ENCODE results near the gene ECHDC3. TPM values are rescaled to one million over a fixed set of nuclear protein-coding genes. Genes with fewer than 3 reads are reported as not detected.

The ECHDC3 gene
- total and polyA plus RNA-seq, 2 of the 4 experiments (the other 2 are of a cell fraction), result 4.3 to 5.0 TPM

DNA sequence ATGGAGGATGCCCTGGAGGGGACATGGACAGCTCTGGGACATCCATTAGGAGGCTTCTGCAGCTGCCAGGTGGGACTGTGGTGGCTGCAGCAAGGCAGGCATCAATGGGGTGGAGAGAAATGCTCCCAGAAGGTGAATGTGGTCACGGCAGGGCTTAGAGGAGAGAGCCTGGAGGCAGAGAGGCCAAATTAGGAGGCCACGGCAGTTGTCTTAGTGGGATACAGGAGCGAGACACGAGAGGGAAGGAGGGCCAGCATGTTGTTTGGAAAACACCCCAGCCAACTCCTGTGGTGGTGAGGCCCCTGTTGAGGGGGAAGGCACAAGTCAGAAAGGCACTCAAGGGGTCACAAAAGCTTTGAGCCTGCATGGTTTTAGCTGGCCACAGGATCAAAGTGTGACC is 14.6 kb upstream of the ECHDC3 start:
- H3K4me1 ChIP-seq (ENCODE audit: control insufficient read depth, insufficient read depth, low read length), result no peaks in the 10 kb centered on the region
- H3K4me3 ChIP-seq (ENCODE audit: insufficient read depth, low read depth, low read length), result no peak overlapping the region
- H4K91ac ChIP-seq (ENCODE audit: insufficient read depth, low read depth, low read length), result no peak overlapping the region
- no peak overlapping the region for H3K4me2 ChIP-seq (ENCODE audit: low read depth, low read length)
- no peak overlapping the region for H3K18ac ChIP-seq (ENCODE audit: low read depth, low read length)
- TF ChIP-seq MXI1 (IDR thresholded peaks at IDR 0.05; ENCODE audit: borderline replicate concordance, low read depth, low read length), result no peak
- TF ChIP-seq CHD1 (IDR thresholded peaks at IDR 0.05; ENCODE audit: low read depth, low read length), result no peak
- TF ChIP-seq, protein P1, sequence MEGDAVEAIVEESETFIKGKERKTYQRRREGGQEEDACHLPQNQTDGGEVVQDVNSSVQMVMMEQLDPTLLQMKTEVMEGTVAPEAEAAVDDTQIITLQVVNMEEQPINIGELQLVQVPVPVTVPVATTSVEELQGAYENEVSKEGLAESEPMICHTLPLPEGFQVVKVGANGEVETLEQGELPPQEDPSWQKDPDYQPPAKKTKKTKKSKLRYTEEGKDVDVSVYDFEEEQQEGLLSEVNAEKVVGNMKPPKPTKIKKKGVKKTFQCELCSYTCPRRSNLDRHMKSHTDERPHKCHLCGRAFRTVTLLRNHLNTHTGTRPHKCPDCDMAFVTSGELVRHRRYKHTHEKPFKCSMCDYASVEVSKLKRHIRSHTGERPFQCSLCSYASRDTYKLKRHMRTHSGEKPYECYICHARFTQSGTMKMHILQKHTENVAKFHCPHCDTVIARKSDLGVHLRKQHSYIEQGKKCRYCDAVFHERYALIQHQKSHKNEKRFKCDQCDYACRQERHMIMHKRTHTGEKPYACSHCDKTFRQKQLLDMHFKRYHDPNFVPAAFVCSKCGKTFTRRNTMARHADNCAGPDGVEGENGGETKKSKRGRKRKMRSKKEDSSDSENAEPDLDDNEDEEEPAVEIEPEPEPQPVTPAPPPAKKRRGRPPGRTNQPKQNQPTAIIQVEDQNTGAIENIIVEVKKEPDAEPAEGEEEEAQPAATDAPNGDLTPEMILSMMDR (conservative IDR thresholded peaks at IDR 0.05; ENCODE audit: low read depth, low read length), result no peak
- no peak for TF ChIP-seq MAFK (IDR thresholded peaks at IDR 0.05; ENCODE audit: low read depth, low read length)
- TF ChIP-seq NFE2L2 (IDR thresholded peaks at IDR 0.05; ENCODE audit: low read depth, low read length), result no peak
- no peak overlapping the region for H3K14ac ChIP-seq (replicated peaks; ENCODE audit: low read depth, low read length)
- no peak overlapping the region for H2AFZ ChIP-seq (replicated peaks; ENCODE audit: low read length, poor library complexity)
- WGBS, 2 experiments (ENCODE audit: extremely low coverage in 2 of 2, insufficient read length in 1 of 2), result 63% methylated on average over 3 of the region's 4 CpGs; no CpG with 5 or more reads in 1 of the 2 experiments
- no peak overlapping the region for H3K23ac ChIP-seq (ENCODE audit: low read depth, low read length)
- DNase-seq, result no peak
- H2AK9ac ChIP-seq (replicated peaks; ENCODE audit: low read depth, low read length, poor library complexity), result no peak overlapping the region
- H2BK5ac ChIP-seq (ENCODE audit: low read depth, low read length, poor library complexity, severe bottlenecking), result no peak overlapping the region
- no peak overlapping the region for H3K56ac ChIP-seq (ENCODE audit: extremely low read depth, insufficient read depth, low read length)
- H2BK15ac ChIP-seq (ENCODE audit: low read depth, low read length), result no peak overlapping the region
- H3K9ac ChIP-seq (ENCODE audit: low read depth, low read length), result no peak overlapping the region
- no peak overlapping the region for H2AK5ac ChIP-seq (ENCODE audit: low read depth, low read length)
- in situ Hi-C loops (cut with MboI; ENCODE audit: low sequenced_read_pairs) (no loop called here), intact Hi-C loops (cut with micrococcal nuclease) (loop anchor here (5.0 kb wide), 1 partner anchor 115 kb away; the partner anchor contains the start of gene USP6NL), dilution Hi-C loops (cut with HindIII; ENCODE audit: low sequenced_read_pairs, unreplicated experiment) (no loop called here)
- no peak overlapping the region for H2BK120ac ChIP-seq (ENCODE audit: low read depth, low read length)
- H4K8ac ChIP-seq (ENCODE audit: low read depth in 2 of 2, low read length in 2 of 2), result no peak overlapping the region
- H3K4ac ChIP-seq (ENCODE audit: low read depth, low read length), result no peak overlapping the region
- POLR2A ChIA-PET (ENCODE audit: unreplicated experiment), result no interaction called here
- H3K27ac ChIP-seq (ENCODE audit: insufficient read depth, low read length), result no peak overlapping the region
- H3K79me1 ChIP-seq (ENCODE audit: low read depth in 1 of 2, low read length in 2 of 2), result no peaks in the 10 kb centered on the region
- no peaks in the 10 kb centered on the region for H3K9me3 ChIP-seq (ENCODE audit: control insufficient read depth, insufficient read depth, low read length)
- H3K27me3 ChIP-seq (ENCODE audit: control insufficient read depth, insufficient read depth, low read length), result peaks cover 11% of the 10 kb centered on the region
- no peak for ATAC-seq (ENCODE audit: low read depth)
- H3K9me1 ChIP-seq (ENCODE audit: insufficient read depth, low read length), result no peaks in the 10 kb centered on the region
- no peaks in the 10 kb centered on the region for H4K20me1 ChIP-seq (ENCODE audit: insufficient read depth, low read length)
- CTCF ChIA-PET, result interaction anchor here (0.6 kb wide), 1 partner anchor 80 kb away, joined by 3 read pairs; no protein-coding TSS in a partner anchor
- no peak overlapping the region for H2BK20ac ChIP-seq (ENCODE audit: low read depth, low read length)
- no peak overlapping the region for H4K5ac ChIP-seq (ENCODE audit: low read depth, low read length)
- H3K36me3 ChIP-seq (ENCODE audit: control insufficient read depth, insufficient read depth, low read length), result no peaks in the 10 kb centered on the region
- no TSS peak for BruUV-seq (replicated peaks)

All from IMR-90 (cell line).